Embryonic facial prominence (tissue), 1 donor: ENCODE results near the gene ANKRD55.
"Not testable (repeated sequence)": the region's sequence is repeated elsewhere in the genome, so short reads cannot be mapped to it uniquely, and the experiment has no call there.

Experiments
- DNase-seq: peaks from one replicate; pipeline ENCODE4 v3.0.0-alpha.2; 2016; ENCODE audit errors: extremely low spot score

Gene ANKRD55

GRCh38 chr5:56253126-56253525, 20.0 kb upstream of the ANKRD55 start:
- DNase-seq: no peak

GRCh38 chr5:56251918-56252553, 18.9 kb upstream of the ANKRD55 start:
- no peak for DNase-seq

DNA sequence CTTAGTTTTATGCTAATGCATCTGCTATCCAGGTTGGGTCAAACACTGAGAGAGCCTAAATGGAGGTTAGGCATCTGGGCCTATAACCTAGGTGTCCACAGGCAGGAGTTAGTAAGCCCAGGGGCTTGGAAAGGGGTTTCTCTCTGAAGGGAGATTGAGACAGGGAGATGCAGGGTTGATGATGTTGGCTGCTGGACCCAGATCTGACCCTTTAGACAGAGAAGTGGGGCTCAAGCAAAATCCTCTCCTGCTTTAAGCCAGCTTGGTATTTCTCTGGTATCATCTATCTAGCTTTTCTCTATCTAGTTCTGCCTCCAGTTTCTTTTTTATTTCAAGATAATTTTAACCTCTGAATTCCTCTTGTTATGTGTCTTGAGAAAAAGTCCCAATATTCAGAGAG, 18.3 kb upstream of the ANKRD55 start:
- DNase-seq: no peak

GRCh38 chr5:56250011-56250410, 16.9 kb upstream of the ANKRD55 start:
- no peak for DNase-seq

DNA sequence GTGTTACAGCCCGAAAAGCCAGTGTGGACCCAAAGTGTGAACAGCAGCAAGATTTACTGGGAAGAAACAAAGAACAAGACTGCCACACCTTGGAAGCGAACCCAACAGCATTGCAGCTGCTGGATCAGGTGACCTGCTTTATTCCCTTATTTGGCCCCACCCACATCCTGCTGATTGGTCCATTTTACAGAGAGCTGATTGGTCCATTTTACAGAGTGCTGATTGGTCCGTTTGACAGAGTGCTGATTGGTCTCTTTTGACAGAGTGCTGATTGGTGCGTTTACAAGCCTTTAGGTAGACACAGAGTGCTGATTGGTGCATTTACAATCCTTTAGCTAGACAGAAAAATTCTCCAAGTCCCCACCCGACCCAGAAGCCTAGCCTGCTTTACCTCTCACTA, 16.0 kb upstream of the ANKRD55 start:
- DNase-seq: not testable (repeated sequence)

DNA sequence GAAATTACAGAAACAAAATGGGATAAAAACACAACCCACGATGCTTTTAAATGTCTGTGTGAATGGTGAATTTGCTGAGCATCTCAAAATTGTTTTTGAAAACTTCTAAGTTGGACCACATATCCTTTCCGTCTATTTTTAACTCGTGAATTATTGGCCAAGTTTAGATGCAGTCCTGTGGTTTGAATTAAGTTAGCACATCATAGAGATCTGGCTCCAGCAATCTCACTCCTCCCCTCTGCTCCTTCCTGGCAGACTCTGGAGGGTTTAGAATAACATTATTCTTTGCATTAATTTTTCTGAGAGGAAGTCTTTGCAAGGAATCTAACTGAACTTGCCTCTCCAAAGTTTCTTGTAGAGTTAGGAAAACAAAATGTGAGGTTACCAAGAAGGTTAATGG, 14.5 kb upstream of the ANKRD55 start:
- DNase-seq: peak; percentile 62

DNA sequence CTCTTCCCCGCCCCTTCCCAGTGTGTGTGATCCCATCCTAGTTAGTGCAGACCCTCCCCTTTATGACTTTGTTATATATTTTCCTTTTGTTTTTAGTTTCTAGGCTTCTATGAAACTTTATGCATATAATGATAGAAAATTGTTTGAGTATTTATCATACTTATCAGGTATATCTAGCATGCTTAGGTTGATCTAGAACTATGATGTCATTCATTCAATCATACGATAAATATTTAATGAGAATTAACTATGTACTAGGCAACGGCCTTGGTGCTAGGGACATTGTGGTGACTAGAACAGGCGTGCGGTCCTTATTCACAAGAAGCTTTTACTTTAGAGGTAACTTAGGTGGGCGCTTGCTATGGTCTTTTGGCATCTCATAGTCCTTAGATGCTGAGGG, 13.6 kb upstream of the ANKRD55 start:
- no peak for DNase-seq

DNA sequence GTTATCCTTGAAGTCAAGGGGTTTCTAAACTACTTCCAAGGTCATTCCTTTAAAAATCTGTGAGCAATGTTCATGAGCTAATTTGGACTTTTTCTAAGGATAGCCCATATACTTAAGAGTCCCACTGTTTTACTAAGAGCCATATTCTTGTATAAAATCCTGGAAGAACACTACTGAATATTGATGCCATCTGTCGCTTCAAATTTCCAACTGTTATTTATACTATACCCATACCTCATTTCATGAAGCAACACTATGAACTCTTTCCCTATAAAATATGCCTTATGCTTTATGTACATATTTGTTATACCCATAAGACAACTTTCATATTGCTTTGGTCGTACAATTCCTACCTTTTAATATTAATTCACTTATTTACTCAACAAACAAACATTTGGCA, 12.4 kb upstream of the ANKRD55 start:
- no peak for DNase-seq

DNA sequence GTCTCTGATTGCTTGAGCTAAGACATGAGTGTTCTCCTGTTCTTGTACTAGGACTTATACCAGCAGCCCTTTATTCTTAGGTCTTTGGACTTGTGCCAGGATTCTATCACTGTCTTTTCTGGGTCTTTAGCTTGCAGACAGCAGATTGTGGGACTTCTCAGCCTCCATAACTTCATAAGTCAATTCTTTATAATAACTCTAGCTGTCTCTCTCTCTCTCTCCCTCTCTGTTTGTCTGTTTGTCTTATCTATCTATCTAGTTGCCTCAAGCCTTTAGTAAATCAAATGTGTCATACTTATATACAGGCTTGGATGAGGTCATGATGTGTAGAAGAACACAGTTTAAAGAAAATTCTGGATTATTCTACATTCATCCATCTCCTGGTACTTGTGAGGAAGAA, 11.5 kb upstream of the ANKRD55 start:
- no peak for DNase-seq

DNA sequence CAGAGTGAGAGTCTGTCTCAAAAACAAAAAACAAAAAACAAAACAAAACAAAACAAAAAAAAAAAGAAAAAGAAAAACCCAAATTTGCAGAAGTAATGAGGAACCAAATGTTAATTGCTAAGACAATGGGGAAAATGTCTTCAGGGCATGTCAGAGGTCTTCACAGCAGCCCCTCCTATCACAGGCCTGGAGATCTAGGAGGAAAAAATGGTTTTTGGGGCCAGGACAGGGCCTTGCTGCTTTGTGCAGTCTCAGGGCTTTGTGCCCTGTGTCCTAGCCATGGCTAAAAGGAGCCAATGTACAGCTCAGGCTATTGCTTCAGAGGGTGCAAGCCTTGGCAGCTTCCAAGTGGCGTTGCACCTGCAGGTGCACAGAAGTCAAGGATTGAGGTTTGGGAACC, 9.1 kb upstream of the ANKRD55 start:
- not testable (repeated sequence) for DNase-seq

- no peak for DNase-seq
These were observed 592 bp downstream of the ANKRD55 start for GRCh38 chr5:56232538-56232937.

- DNase-seq: no peak
These were observed 2.6 kb downstream of the ANKRD55 start for GRCh38 chr5:56230576-56230975.

GRCh38 chr5:56229111-56229510, 4.0 kb downstream of the ANKRD55 start:
- no peak for DNase-seq

DNA sequence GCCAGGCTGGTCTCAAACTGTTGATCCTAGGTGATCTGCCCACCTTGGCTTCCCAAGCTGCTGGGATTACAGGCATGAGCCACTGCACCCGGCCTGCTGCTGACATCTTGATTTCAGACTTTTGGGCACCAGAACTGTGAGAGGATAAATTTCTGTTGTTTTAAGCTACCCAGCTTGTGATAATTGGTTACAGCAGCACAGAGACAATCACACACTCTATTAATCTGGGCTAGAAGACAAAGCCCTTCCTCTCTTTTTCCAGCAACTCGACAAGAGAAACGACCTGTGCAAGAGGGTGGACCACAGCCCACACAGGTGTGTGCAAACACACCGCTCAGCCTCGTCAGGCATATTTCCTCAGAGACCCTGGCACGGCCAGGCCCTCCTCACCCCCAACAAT, 4.5 kb downstream of the ANKRD55 start:
- DNase-seq: no peak

GRCh38 chr5:56227691-56228090, 5.4 kb downstream of the ANKRD55 start:
- no peak for DNase-seq

DNA sequence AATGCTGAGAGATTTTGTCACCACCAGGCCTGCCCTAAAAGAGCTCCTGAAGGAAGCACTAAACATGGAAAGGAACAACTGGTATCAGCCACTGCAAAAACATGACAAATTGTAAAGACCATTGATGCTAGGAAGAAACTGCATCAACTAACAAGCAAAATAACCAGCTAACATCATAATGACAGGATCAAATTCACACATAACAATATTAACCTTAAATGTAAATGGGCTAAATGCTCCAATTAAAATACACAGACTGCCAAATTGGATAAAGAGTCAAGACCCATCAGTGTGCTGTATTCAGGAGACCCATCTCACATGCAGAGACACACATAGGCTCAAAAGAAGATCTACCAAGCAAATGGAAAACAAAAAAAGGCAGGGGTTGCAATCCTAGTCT, 9.8 kb downstream of the ANKRD55 start:
- DNase-seq: not testable (repeated sequence)

DNA sequence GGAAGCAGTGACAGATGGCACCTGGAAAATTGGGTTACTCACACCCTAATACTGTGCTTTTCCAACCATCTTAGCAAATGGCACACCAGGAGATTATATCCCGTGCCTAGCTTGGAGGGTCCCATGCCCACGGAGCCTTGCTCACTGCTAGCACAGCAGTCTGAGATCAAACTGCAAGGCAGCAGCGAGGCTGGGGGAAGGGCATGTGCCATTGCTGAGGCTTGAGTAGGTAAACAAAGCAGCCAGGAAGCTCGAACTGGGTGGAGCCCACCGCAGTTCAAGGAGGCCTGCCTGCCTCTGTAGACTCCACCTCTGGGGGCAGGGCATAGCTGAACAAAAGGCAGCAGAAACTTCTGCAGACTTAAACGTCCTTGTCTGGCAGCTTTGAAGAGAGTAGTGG, 11.5 kb downstream of the ANKRD55 start:
- not testable (repeated sequence) for DNase-seq

DNA sequence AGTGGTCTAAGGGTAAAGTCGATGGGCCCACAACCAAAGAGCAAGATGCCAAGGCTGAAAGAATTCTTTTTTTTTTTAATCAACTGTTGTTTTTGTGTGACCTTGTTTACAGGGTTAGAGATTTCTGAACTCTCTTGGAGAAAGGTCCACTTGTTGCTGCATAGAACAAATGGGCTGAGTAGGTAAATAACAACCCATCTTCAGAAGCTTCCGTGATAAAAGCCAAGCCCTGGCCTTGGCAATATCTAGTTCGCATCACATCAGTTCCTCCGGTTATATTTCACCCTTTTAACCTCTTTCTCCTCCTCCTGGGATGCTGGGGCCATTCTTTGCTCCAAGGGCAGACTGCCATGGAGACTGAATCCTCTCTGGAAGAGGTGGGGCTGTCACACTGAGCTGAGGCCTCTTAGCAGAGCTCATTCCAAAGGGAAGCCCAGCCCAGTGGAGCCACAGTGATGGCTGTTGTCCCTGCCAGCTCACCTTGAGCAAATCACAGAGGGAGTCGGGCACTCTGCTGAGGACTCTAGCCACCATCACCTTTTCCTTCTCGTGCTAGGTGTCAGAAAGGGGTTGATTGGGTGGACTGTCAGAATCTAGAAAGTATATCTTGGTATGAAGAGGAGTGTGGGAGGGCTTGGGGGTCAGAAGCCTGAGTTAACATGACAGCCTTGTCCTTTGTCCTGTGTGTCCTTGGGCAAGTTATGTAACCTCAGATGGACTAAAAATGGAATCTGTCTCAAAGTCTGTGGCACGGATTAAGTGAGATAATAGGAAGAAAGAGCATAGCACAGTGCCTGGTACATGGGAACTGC, 17.9 kb downstream of the ANKRD55 start:
- no peak for DNase-seq

GRCh38 chr5:56213886-56214535, 19.1 kb downstream of the ANKRD55 start:
- not testable (repeated sequence) for DNase-seq

- DNase-seq: no peak
These were observed 20.8 kb downstream of the ANKRD55 start for GRCh38 chr5:56212130-56212879.

GRCh38 chr5:56211298-56211865, 21.7 kb downstream of the ANKRD55 start:
- no peak for DNase-seq

DNA sequence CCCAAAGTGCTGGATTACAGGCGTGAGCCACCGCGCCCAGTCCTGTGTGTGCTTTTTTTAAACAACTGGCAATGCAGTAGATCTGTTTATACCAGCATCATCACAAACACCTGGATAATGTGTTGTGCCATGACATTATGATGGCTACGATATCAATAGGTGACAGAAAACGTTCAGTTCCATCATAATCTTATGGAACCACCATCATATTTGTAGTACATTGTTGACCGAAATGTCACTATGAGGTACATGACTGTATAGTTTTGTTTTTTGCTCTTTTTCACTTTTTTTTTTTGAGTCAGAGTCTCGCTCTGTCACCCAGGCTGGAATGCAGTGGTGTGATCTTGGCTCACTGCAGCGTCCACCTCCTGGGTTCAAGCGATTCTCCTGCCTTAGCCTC, 24.4 kb downstream of the ANKRD55 start:
- no peak for DNase-seq
